HG03521 (cell line): ENCODE results near the gene NEAT1.

Experiments
- ATAC-seq: cut with Tn5 transposase; IDR thresholded peaks from one replicate; pipeline ENCODE4 v1.9.1; 2021; ENCODE audit warnings: mild to moderate bottlenecking, moderate library complexity; ENCODE audit not compliant: unreplicated experiment

NEAT1 gene

DNA sequence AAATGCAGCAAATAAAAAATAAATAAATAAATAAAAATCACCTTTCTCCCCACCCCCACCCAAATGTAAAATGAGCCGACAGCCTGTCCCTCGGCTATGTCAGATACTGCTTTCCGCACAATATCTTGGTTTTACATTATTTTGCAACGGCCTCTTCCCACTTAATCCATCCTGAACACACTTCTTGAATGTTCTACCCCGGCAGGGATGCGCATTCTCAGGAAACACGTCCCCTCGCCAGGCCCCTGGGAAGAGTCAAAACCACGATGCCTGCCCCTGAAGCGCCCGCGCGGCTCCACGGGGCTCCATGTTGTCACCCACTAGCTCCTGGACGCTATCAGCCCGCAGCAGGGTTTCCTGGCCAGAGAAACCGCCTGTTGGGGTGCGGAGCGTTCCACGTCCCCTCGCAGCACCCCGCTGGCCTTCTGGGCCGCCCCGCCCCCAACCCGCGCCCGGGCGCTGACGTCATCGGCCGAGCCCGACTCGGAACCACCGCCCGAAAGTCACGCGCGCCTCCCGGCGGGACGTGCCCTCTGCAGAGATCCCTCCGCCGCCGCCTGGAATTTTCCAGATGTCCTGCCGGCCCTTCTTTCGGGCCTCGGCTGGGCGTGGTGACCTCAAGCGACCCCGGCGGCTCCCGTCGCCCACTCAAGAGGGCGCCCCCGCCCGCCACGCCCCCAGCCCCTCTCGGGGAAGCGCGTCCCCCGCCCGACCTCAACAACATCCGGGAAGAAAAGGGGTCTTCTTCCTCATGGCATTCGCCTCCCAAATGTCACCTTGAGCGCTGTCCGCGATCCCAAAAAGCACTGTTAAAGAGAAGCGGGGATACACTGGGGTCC, 585 bp upstream of the NEAT1 start:
- ATAC-seq = peak; percentile 20

DNA sequence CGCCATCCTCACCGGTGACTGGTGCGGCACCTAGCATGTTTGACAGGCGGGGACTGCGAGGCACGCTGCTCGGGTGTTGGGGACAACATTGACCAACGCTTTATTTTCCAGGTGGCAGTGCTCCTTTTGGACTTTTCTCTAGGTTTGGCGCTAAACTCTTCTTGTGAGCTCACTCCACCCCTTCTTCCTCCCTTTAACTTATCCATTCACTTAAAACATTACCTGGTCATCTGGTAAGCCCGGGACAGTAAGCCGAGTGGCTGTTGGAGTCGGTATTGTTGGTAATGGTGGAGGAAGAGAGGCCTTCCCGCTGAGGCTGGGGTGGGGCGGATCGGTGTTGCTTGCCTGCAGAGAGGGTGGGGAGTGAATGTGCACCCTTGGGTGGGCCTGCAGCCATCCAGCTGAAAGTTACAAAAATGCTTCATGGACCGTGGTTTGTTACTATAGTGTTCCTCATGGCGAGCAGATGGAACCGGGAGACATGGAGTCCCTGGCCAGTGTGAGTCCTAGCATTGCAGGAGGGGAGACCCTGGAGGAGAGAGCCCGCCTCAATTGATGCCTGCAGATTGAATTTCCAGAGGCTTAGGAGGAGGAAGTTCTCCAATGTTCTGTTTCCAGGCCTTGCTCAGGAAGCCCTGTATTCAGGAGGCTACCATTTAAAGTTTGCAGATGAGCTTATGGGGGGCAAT, 1.1 kb downstream of the NEAT1 start:
- ATAC-seq = no peak

DNA sequence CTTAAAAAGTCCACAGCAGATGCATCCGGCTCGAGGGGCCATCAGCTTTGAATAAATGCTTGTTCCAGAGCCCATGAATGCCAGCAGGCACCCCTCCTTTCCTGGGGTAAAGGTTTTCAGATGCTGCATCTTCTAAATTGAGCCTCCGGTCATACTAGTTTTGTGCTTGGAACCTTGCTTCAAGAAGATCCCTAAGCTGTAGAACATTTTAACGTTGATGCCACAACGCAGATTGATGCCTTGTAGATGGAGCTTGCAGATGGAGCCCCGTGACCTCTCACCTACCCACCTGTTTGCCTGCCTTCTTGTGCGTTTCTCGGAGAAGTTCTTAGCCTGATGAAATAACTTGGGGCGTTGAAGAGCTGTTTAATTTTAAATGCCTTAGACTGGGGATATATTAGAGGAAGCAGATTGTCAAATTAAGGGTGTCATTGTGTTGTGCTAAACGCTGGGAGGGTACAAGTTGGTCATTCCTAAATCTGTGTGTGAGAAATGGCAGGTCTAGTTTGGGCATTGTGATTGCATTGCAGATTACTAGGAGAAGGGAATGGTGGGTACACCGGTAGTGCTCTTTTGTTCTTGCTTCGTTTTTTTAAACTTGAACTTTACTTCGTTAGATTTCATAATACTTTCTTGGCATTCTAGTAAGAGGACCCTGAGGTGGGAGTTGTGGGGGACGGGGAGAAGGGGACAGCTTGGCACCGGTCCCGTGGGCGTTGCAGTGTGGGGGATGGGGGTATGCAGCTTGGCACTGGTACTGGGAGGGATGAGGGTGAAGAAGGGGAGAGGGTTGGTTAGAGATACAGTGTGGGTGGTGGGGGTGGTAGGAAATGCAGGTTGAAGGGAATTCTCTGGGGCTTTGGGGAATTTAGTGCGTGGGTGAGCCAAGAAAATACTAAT, 1.9 kb downstream of the NEAT1 start:
- ATAC-seq = no peak

DNA sequence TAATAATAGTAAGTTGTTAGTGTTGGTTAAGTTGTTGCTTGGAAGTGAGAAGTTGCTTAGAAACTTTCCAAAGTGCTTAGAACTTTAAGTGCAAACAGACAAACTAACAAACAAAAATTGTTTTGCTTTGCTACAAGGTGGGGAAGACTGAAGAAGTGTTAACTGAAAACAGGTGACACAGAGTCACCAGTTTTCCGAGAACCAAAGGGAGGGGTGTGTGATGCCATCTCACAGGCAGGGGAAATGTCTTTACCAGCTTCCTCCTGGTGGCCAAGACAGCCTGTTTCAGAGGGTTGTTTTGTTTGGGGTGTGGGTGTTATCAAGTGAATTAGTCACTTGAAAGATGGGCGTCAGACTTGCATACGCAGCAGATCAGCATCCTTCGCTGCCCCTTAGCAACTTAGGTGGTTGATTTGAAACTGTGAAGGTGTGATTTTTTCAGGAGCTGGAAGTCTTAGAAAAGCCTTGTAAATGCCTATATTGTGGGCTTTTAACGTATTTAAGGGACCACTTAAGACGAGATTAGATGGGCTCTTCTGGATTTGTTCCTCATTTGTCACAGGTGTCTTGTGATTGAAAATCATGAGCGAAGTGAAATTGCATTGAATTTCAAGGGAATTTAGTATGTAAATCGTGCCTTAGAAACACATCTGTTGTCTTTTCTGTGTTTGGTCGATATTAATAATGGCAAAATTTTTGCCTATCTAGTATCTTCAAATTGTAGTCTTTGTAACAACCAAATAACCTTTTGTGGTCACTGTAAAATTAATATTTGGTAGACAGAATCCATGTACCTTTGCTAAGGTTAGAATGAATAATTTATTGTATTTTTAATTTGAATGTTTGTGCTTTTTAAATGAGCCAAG, 2.7 kb downstream of the NEAT1 start:
- no peak for ATAC-seq

DNA sequence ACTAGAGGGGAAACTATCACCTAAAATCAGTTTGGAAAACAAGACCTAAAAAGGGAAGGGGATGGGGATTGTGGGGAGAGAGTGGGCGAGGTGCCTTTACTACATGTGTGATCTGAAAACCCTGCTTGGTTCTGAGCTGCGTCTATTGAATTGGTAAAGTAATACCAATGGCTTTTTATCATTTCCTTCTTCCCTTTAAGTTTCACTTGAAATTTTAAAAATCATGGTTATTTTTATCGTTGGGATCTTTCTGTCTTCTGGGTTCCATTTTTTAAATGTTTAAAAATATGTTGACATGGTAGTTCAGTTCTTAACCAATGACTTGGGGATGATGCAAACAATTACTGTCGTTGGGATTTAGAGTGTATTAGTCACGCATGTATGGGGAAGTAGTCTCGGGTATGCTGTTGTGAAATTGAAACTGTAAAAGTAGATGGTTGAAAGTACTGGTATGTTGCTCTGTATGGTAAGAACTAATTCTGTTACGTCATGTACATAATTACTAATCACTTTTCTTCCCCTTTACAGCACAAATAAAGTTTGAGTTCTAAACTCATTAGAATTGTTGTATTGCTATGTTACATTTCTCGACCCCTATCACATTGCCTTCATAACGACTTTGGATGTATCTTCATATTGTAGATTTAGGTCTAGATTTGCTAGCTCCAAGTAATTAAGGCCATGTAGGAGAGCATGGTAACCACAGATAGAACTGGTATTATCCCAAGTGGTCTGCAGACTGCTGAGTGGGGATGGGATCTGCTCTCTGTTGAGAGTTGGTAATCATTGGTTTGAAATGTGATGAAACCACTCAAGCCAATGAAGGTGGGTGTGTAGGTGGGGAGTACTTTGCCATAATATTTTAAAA, 3.6 kb downstream of the NEAT1 start:
- ATAC-seq = no peak

GRCh38 chr11:65426839-65427690, 4.5 kb downstream of the NEAT1 start:
- no peak for ATAC-seq

GRCh38 chr11:65427691-65428577, 5.3 kb downstream of the NEAT1 start:
- no peak for ATAC-seq

GRCh38 chr11:65428578-65429067, 6.0 kb downstream of the NEAT1 start:
- no peak for ATAC-seq

GRCh38 chr11:65429068-65429681, 6.6 kb downstream of the NEAT1 start:
- no peak for ATAC-seq

DNA sequence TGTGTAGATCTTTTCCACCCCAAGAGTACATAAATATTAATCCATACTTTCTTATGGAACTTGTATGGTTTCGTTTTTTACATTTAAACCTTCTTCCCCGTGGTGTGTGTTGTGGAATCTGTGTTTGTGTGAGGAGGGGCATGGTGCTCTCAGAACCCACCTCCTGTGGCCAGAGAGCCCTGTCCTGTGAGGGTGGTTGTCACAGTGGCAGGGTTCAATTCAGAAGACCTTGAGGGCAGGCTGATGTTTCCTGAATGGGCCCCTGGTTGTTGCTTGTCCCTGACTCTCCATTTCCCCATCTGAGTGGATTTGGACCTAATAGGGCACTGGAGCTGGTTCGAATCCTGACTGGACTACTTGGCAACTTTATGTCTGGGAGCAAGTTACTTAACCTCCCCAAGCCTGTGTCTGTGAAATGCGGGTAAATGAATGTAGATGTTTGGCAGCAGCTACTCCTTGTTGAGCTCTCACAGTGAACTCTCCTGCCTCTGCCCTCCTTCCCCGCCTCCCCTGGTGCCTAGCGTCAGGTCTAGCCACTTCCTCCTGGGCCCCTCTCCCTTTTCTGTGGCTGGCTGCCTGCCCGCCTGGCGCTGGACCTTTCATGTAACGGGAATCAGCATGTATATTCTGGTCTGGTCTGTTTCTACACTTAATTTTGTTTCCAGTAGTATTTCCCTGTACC, 7.3 kb downstream of the NEAT1 start:
- ATAC-seq = no peak

DNA sequence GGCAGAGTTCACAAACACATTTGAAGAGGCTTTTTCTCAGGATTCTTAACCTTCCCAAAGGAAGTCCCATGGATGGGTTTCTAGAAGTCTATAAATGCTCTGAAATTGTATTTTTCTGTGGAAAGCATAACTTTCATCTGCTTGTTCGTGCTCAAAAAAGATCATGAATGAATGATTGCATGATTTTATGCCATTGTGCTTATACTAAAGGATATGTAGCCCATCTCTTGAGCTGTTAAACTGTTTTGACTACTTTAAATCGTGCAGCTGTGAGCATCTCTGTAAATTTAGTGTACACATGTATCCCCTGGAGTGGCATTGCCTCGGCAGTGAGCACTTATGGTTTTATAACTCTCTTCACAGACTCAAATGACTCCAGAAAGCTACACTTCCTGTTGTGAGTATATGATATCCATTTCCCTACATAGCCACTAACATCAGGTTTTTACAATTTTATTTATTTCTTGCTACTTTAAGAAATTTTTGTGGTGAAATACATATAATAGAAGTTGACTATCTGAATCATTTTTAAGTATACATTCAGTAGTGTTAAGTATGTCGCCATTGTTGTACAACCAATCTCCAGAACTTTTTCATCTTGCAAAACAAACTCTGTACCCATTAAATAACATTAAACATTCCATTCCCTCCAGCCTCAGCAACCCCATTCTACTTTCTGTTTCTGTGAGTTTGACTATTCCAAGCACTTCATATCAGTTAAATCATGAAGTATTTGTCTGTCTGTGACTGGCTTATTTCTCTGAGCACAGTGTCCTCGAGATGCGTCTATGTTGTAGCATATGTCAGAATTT, 8.0 kb downstream of the NEAT1 start:
- no peak for ATAC-seq

DNA sequence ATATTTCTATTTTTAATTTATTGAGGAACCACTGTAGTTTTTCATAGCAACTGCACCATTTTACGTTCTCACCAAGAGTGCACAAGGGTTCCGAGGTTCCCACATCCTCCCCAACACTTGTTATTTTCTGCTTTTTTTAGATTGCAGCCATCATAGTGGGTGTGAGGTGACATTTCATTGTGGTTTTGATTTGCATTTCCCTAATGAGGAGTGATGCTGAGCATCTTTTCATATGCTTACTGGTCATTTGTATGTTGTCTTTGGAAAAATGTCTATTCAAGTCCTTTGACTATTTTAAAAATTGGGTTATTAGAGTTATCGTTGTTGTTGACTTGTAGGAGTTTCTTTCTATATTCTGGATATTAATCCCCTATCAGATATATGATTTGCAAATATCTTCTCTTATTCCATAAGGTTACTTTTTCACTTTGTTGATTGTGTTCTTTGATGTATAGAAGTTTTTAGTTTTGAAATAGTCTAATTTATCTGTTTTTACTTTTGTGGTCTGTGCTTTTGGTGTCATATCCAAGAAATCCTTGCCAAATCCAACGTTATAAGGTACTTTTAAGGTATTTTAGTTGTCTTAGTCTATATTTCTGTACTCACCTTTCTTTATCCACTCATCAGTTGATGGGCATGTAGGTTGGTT, 9.0 kb downstream of the NEAT1 start:
- ATAC-seq = no peak

DNA sequence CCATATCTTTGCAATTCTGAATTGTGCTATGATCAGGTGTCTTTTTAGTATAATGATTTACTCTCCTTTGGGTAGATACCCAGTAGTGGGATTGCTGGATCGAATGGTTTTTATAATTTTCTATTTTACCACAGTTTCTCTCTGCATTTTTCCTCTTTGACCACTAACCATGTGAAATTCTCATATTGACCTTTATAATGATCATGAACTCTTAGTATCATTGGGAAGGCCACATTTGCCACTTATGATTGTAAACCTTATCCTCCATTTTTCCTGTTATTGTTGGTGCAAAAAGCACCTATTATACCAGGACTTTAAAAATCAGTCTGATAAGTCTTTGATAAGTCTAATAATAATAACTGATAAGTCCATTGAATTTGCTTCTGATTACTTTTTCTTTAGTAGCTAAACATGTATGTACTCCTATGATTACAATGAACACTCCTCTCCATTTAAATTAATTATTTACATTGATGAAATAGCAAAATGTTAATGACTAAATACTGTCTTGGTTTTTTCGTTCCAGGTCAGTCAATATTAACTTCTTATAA, 9.6 kb downstream of the NEAT1 start:
- ATAC-seq = no peak

- no peak for ATAC-seq
Measured at GRCh38 chr11:65432686-65433582, 10.3 kb downstream of the NEAT1 start.
